Muscle of leg (tissue), 11 donors: ENCODE results near the gene AHCY. TPM values are rescaled to one million over a fixed set of nuclear protein-coding genes. Genes with fewer than 3 reads are reported as not detected.
"Not testable (repeated sequence)": the region's sequence is repeated elsewhere in the genome, so short reads cannot be mapped to it uniquely, and the experiment has no call there.

Experiments
- DNase-seq: peaks from one replicate; pipeline ENCODE4 v3.0.0; 2013
- H3K27ac ChIP-seq: one replicate; pipeline ENCODE4 v1.5.1; 2013; ENCODE audit warnings: mild to moderate bottlenecking, low read length, control low read depth
- H3K27me3 ChIP-seq: one replicate; pipeline ENCODE4 v1.6.1; 2013; ENCODE audit warnings: low read length; ENCODE audit not compliant: control insufficient read depth, insufficient read depth
- H3K36me3 ChIP-seq: one replicate; pipeline ENCODE4 v1.6.1; 2013; ENCODE audit warnings: low read length; ENCODE audit not compliant: control insufficient read depth, insufficient read depth
- H3K4me1 ChIP-seq: one replicate; pipeline ENCODE4 v1.6.1; 2013; ENCODE audit warnings: low read length; ENCODE audit not compliant: control insufficient read depth, insufficient read depth
- H3K4me3 ChIP-seq: one replicate; pipeline ENCODE4 v1.5.1; 2013; ENCODE audit warnings: low read length, control low read depth
- H3K9me3 ChIP-seq: replicated peaks from 2 replicates; pipeline ENCODE4 v1.6.1; 2013; ENCODE audit warnings: low read depth, low read length; ENCODE audit not compliant: control insufficient read depth
- WGBS: methylation state at CpG from one replicate; pipeline ENCODE4 v1.1.5; 2013; ENCODE audit warnings: missing lambda C conversion rate; ENCODE audit not compliant: insufficient coverage; 5-methylcytosine and 5-hydroxymethylcytosine counted together
- polyA plus RNA-seq, 8 donors: library from polyadenylated mRNA; unstranded; fragments of 120-200 nt; gene quantifications; one replicate each; pipeline versions ENCODE4 v1.2.1 to v1.2.3, GENCODE V29; 2013; ENCODE audit warnings: inconsistent platforms in 1 of 8, low replicate concordance in 1 of 8; ENCODE audit not compliant: insufficient read length in 8 of 8, insufficient read depth in 1 of 8
- total RNA-seq: library from RNA; stranded (reverse); fragments of 120-200 nt; gene quantifications from one replicate; pipeline ENCODE4 v1.2.4, GENCODE V29; 2013

Gene AHCY
- total and polyA plus RNA-seq, 9 donors, result 126 to 245 (median 204) TPM

DNA sequence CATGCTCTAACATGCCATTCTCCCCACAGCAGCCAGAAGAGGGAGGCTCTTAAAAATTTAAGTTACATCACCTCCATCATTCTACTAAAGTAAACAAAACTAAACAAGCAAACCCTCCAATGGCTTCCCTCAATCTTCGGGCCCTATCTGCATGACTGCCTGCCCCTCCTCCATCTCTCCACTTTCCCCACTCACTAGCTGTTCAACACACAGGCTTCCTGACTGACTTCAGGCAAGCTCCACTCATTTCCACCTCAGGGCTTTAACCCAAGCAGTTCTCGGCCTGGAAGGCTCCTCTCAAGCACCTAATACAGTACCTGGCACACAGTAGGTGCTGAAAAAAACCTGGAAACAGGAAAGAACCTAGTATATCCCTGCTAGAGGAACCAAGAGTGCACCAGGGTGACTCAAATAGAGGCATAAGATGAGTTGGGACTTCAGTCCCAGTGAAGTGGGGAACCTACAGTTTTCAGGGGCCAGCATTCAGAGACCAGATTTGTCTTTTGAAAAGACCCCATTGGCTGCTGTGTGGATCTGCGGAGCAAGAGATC is 2.8 kb downstream of the AHCY start:
- Histone ChIP-seq H3K4me1 (peaks cover 23% of the 10 kb centered on the region), H3K4me3 (no peak overlapping the region), H3K27me3 (no peaks in the 10 kb centered on the region), H3K36me3 (peaks cover 7% of the 10 kb centered on the region), H3K27ac (no peak overlapping the region), H3K9me3 (no peaks in the 10 kb centered on the region)
- DNase-seq, result no peak
- WGBS, result 100% methylated on average over 2 of the region's 3 CpGs

DNA sequence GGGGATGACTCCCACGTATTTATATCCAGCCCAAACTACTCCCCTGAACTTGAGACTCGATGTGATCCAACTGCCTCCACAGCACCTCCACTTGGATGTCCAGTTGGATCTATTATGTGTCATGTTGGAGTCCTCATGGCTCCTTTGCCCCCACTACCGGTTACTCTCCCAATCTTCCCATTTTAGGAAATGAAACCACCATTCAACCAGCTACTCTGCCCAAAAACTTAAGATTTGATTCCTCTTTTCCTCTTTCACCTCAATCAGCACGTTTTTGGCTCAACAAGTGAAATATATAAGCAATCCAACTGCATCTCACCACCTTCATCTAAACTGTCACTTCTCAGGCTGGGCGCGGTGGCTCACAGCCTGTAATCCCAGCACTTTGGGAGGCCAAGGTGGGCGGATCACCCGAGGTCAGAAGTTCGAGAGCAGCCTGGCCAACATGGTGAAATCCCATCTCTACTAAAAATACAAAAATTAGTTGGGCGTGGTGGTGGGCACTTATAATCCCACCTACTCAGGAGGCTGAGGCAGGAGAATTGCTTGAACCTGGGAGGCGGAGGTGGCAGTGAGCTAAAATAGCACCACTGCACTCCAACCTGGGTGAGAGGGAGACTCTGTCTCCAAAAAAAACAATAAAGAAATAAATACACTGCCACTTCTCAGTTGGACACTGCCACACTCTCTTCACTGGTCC is 3.4 kb downstream of the AHCY start:
- H3K27me3 ChIP-seq, result no peaks in the 10 kb centered on the region
- H3K36me3 ChIP-seq, result peaks cover 12% of the 10 kb centered on the region
- WGBS, result 79% methylated on average over 6 of the region's 11 CpGs
- no peaks in the 10 kb centered on the region for H3K9me3 ChIP-seq
- no peak overlapping the region for H3K4me3 ChIP-seq
- peak; percentile 28 for DNase-seq
- H3K27ac ChIP-seq, result no peak overlapping the region
- H3K4me1 ChIP-seq, result peaks cover 23% of the 10 kb centered on the region

DNA sequence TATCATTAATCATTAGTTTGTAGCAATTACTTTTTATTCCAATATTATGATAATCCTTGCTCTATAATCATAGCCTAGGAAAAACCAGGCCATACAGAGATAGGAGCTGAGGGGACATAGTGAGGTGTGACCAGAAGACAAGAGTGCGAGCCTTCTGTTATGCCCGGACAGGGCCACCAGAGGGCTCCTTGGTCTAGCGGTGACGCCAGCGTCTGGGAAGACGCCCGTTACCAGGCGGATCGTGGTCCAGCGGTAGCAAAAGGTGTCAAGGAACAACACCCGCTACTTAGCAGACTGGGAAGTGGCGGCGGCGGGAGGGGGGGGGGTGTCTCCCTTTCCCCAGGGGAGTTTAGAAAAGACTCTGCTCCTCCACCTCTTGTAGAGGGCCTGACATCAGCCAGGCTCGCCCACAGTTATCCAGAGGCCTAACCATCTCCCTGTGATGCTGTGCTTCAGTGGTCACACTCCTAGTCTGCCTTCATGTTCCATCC is 4.8 kb downstream of the AHCY start:
- H3K27me3 ChIP-seq, H3K9me3 ChIP-seq, H3K4me3 ChIP-seq, H3K27ac ChIP-seq, DNase-seq: not testable (repeated sequence)
- peaks cover 25% of the 10 kb centered on the region for H3K36me3 ChIP-seq
- H3K4me1 ChIP-seq, result peaks cover 23% of the 10 kb centered on the region
- WGBS, result no CpG with 5 or more reads among the region's 15 CpGs

DNA sequence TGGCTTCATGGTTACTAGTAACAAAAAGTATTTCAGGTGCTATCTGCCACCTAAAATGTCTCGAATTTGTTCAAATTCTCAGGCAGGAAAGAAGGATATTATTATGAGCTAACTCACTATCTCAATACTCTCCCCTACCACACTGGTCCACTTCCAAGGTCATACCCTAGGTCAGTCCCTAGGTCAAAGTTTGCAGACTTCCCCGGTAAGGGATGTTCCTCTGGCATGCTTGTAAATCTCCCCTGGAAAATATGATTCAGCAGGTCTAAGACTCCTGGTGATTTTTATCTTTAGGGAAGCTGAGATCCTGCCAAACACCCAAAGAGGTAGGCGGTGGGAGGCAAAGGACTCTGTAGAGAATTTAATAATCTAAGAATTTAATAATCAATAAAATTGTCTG is 6.7 kb downstream of the AHCY start:
- Histone ChIP-seq H3K9me3 (no peaks in the 10 kb centered on the region), H3K4me1 (peaks cover 13% of the 10 kb centered on the region), H3K27ac (no peak overlapping the region), H3K36me3 (peaks cover 44% of the 10 kb centered on the region), H3K27me3 (no peaks in the 10 kb centered on the region), H3K4me3 (no peak overlapping the region)
- WGBS, result no CpG with 5 or more reads among the region's 3 CpGs
- DNase-seq, result no peak

DNA sequence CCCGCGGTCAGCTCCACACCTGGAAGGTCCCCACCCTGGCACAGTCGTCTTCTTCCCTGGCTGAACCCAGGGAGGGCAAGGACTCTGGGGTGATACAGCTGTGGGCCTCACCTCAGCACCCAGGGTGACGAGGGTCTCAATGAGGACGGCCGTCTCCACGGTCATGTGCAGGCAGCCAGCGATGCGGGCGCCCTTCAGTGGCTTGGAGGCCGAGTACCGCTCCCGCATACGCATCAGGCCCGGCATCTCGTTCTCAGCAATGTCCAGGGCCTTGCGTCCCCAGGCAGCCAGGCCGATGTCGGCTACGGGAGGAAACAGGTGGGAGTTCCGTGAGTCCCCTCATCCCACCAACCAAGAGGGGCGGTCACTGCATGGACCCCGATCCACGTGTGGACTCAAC is 7.9 kb downstream of the AHCY start:
- no peak overlapping the region for H3K4me3 ChIP-seq
- no peaks in the 10 kb centered on the region for H3K27me3 ChIP-seq
- no peak for DNase-seq
- 95% methylated on average over 24 of the region's 24 CpGs for WGBS
- H3K9me3 ChIP-seq, result no peaks in the 10 kb centered on the region
- peaks cover 1% of the 10 kb centered on the region for H3K4me1 ChIP-seq
- peaks cover 55% of the 10 kb centered on the region for H3K36me3 ChIP-seq
- H3K27ac ChIP-seq, result no peak overlapping the region

DNA sequence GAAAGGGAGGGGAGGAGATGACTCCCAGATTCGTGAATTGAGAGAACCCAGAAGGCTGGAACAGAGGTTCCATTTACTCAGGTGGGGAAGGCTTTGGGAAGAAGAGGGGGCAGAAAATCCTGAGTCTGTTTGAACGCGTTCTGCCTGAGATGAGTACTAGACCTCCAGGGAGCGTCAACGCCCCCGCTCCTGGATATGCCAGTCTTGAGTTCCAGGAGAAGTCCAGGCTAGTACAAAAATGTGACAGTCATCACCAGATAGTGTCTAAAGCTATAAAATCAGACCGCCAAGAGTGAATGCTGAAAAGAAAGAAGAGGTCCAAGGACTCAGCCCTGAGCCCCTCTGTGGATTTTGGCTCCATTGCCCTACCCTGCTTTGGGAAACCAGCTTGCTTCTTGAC is 8.6 kb downstream of the AHCY start:
- Histone ChIP-seq H3K9me3 (no peaks in the 10 kb centered on the region), H3K4me3 (no peak overlapping the region), H3K27me3 (no peaks in the 10 kb centered on the region), H3K27ac (no peak overlapping the region), H3K36me3 (peaks cover 59% of the 10 kb centered on the region), H3K4me1 (no peaks in the 10 kb centered on the region)
- DNase-seq, result no peak
- WGBS, result 78% methylated on average over 6 of the region's 7 CpGs

DNA sequence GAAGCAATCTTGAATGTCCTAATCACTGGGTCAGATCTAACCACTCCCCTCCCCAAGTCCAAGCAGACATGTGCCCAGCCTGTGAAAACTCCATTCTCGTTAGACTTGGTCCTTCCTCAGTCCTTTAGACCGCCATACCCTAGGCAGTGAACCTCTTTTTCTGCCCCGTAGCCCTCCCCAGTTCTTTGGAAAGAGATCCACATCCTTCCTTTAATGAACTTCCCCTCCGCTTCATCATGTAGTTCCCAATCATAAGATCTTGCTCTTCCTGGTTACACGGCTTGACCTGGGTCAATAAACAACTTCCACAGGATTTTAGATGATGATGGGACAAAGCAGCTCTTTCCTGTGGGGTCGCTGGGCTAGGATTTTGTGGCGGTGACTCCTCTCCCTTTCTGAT is 9.6 kb downstream of the AHCY start:
- 71% methylated on average over 4 of the region's 7 CpGs for WGBS
- Histone ChIP-seq H3K9me3 (no peaks in the 10 kb centered on the region), H3K27me3 (no peaks in the 10 kb centered on the region), H3K27ac (no peak overlapping the region), H3K4me3 (no peak overlapping the region), H3K36me3 (peaks cover 55% of the 10 kb centered on the region), H3K4me1 (no peaks in the 10 kb centered on the region)
- peak; percentile 14 for DNase-seq

DNA sequence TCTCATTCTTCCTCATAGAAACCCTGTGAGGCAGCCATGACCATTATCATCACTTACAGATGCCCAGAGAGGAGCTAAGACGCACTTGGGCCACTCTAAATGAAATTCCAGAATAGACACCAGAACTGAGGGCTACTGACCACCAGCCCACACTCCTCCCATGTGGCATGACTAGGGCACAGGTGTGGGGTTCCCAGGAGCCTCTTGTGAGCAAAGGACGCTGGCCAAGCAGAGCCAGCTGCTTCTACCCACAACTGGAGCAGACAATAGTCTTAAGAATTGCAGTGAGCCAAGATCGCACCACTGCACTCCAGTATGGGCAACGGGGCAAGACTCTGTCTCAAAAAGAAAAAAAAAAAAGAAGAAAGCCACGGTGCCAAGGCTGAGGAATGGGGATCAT is 10.0 kb downstream of the AHCY start:
- WGBS, result 100% methylated on average over 3 of the region's 5 CpGs
- Histone ChIP-seq H3K27ac (no peak overlapping the region), H3K27me3 (no peaks in the 10 kb centered on the region), H3K4me1 (no peaks in the 10 kb centered on the region), H3K9me3 (no peaks in the 10 kb centered on the region), H3K4me3 (no peak overlapping the region), H3K36me3 (peaks cover 58% of the 10 kb centered on the region)
- no peak for DNase-seq

DNA sequence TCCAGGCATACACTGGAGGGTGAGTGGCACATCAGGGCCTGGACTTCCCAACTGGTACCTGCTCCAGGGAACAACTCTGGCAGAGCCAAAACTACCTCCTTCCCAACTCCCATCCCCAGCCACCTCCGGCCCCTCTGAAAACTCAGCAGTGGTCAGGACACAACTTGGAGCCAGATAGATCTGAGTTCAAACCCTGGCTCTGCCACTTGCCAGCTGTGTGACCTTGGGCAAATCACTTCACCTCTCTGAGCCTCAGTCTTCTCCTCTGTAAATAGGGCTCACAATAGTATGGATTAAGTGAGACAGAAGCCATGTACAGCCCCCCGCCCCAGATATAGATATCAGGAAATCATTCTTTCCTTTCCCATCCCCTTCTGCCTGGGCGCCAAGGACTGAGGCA is 10.7 kb downstream of the AHCY start:
- Histone ChIP-seq H3K27ac (no peak overlapping the region), H3K4me3 (no peak overlapping the region), H3K4me1 (no peaks in the 10 kb centered on the region), H3K36me3 (peaks cover 64% of the 10 kb centered on the region), H3K27me3 (no peaks in the 10 kb centered on the region), H3K9me3 (no peaks in the 10 kb centered on the region)
- DNase-seq, result no peak
- WGBS, result 100% methylated on average over 1 of the region's 3 CpGs

DNA sequence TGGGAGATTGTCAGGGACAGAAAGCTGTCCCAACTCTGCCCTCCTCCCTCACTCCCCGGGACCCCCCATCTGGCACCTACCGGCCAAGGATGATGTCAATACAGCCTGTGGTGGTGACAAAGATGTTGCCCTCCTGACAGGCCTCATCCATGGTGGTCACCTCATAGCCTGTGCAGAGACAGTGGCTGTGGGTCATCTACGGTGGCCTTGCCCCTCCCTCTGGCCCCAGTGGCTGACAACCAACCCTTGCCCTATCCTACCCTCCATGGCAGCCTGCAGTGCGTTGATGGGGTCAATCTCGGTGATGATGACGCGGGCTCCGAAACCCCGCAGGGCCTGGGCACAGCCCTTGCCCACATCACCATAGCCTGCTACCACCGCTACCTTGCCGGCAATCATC is 12.7 kb downstream of the AHCY start:
- Histone ChIP-seq H3K9me3 (no peaks in the 10 kb centered on the region), H3K27ac (no peak overlapping the region), H3K4me1 (no peaks in the 10 kb centered on the region), H3K36me3 (peaks cover 70% of the 10 kb centered on the region), H3K27me3 (no peaks in the 10 kb centered on the region), H3K4me3 (no peak overlapping the region)
- no peak for DNase-seq
- WGBS, result 99% methylated on average over 8 of the region's 11 CpGs
